HCT116 (cell line): ENCODE data around the gene TAS2R41. TPM values are rescaled to one million over a fixed set of nuclear protein-coding genes. Genes with fewer than 3 reads are reported as not detected.

ENCODE experiments used
- ATAC-seq: fragments of 200-7000 bp; cut with Tn5 transposase; 2 replicates; pipeline ENCODE4 v1.9.1; 2020; ENCODE audit warnings: mild to moderate bottlenecking, moderate library complexity
- BruUV-seq: library from RNA; stranded (reverse); fragments of 400-500 nt; replicated peaks from 2 replicates; lab custom pipeline; 2021; lab: Mats Ljungman, UMichigan
- CTCF ChIA-PET: fragments of 300-600 bp; sonication (Branson Sonifier 250); formaldehyde crosslinking; loops from one replicate; lab custom pipeline; 2021; ENCODE audit warnings: antibody characterized with exemption; lab: Charles Lee
- POLR2A ChIA-PET: fragments of 300-600, 350-600 bp; sonication (Branson Sonifier 250); formaldehyde crosslinking; loops from one replicate; lab custom pipeline; 2021; ENCODE audit warnings: antibody characterized with exemption; lab: Charles Lee
- RAD21 ChIA-PET, 2 experiments: fragments of 300-600 bp; sonication (Branson Sonifier 250); formaldehyde crosslinking; loops; one replicate each; lab custom pipeline; 2023; ENCODE audit warnings: low total read pairs in 2 of 2; ENCODE audit not compliant: uncharacterized antibody in 2 of 2, unreplicated experiment in 2 of 2, low non-redundant PET in 1 of 2; lab: Charles Lee
- DNase-seq: peaks from one replicate; pipeline ENCODE4 v3.0.0-alpha.2; 2010; ENCODE audit warnings: low read depth, low spot score
- H2AFZ ChIP-seq: fragments of 200-600 bp; shearing (Covaris generic), sonication (generic); 2 replicates; pipeline ENCODE4 v1.6.1; 2017; ENCODE audit warnings: low read depth, mixed run types, mixed read lengths, antibody characterized with exemption, low read length; ENCODE audit not compliant: poor library complexity, severe bottlenecking
- H3K27ac ChIP-seq: 2 replicates; pipeline ENCODE4 v1.5.1; 2012; ENCODE audit warnings: low read depth, low read length
- H3K27me3 ChIP-seq: fragments of 200-600 bp; sonication (generic); 2 replicates; pipeline ENCODE4 v1.6.1; 2016; ENCODE audit warnings: mixed run types, low read length, mixed read lengths; ENCODE audit not compliant: insufficient read depth
- H3K36me3 ChIP-seq, 2 experiments: fragments of 200-500 bp in 1 of 2; fragments of 200-600 bp in 1 of 2; sonication (Bioruptor generic) in 1 of 2; sonication (generic) in 1 of 2; 2 replicates each; pipeline versions ENCODE4 v1.5.1 to v1.6.1; 2014 to 2016; ENCODE audit warnings: low read length in 2 of 2, inconsistent platforms in 1 of 2, mixed read lengths in 1 of 2, mixed run types in 1 of 2; ENCODE audit not compliant: insufficient read depth in 2 of 2, control insufficient read depth in 1 of 2
- H3K4me1 ChIP-seq, 2 experiments: fragments of 200-600 bp in 1 of 2; sonication (generic) in 1 of 2; 2 replicates each; pipeline versions ENCODE4 v1.5.1 to v1.6.1; 2012 to 2017; ENCODE audit warnings: low read length in 2 of 2, inconsistent platforms in 1 of 2, mild to moderate bottlenecking in 1 of 2, mixed read lengths in 1 of 2, mixed run types in 1 of 2, moderate library complexity in 1 of 2; ENCODE audit not compliant: insufficient read depth in 2 of 2, control insufficient read depth in 1 of 2
- H3K4me2 ChIP-seq: fragments of 200-600 bp; sonication (generic); 2 replicates; pipeline ENCODE4 v1.6.1; 2017; ENCODE audit warnings: mixed run types, low read length, mixed read lengths
- H3K4me3 ChIP-seq, 2 experiments: fragments of 200-600 bp in 1 of 2; sonication (generic) in 1 of 2; replicated peaks in 1 of 2; 2 replicates each; pipeline ENCODE4 v1.5.1; 2011 to 2016; ENCODE audit warnings: low read length in 2 of 2, control low read depth in 1 of 2, low read depth in 1 of 2, mild to moderate bottlenecking in 1 of 2, mixed read lengths in 1 of 2, mixed run types in 1 of 2
- H3K79me2 ChIP-seq: fragments of 200-600 bp; sonication (generic); 2 replicates; pipeline ENCODE4 v1.6.1; 2017; ENCODE audit warnings: mild to moderate bottlenecking, mixed run types, low read length, moderate library complexity, mixed read lengths; ENCODE audit not compliant: insufficient read depth
- H3K9ac ChIP-seq: fragments of 200-600 bp; sonication (generic); 2 replicates; pipeline ENCODE4 v1.6.1; 2016; ENCODE audit warnings: low read length, mixed read lengths
- H3K9me2 ChIP-seq: fragments of 200-600 bp; sonication (generic), shearing (Covaris generic); 2 replicates; pipeline ENCODE4 v1.6.1; 2017; ENCODE audit warnings: mixed run types, mild to moderate bottlenecking, moderate library complexity; ENCODE audit not compliant: insufficient read depth
- H3K9me3 ChIP-seq, 2 experiments: fragments of 200-500 bp in 1 of 2; fragments of 200-600 bp in 1 of 2; sonication (Bioruptor generic) in 1 of 2; sonication (generic) in 1 of 2; 2 replicates each; pipeline ENCODE4 v1.6.1; 2014 to 2017; ENCODE audit warnings: low read length in 2 of 2, mixed read lengths in 2 of 2, inconsistent platforms in 1 of 2, low read depth in 1 of 2, mild to moderate bottlenecking in 1 of 2, mixed run types in 1 of 2, moderate library complexity in 1 of 2; ENCODE audit not compliant: control insufficient read depth in 1 of 2, insufficient read depth in 1 of 2
- H4K20me1 ChIP-seq: fragments of 200-600 bp; sonication (generic), shearing (Covaris generic); 2 replicates; pipeline ENCODE4 v1.6.1; 2017; ENCODE audit warnings: mixed run types, mild to moderate bottlenecking, moderate library complexity; ENCODE audit not compliant: insufficient read depth
- ATF3 ChIP-seq: IDR thresholded peaks from 2 replicates; pipeline ENCODE4 v1.6.1; 2012
- CEBPB ChIP-seq: IDR thresholded peaks from 2 replicates; pipeline ENCODE4 v1.6.1; 2012; ENCODE audit warnings: low read depth
- CTCF ChIP-seq, 3 experiments: fragments of 200-600 bp in 1 of 3; sonication (generic) in 1 of 3; IDR thresholded peaks in 2 of 3; conservative IDR thresholded peaks in 1 of 3; 2 replicates each; pipeline ENCODE4 v1.5.1; 2012 to 2017; ENCODE audit warnings: low read depth in 2 of 3, low read length in 2 of 3, antibody characterized with exemption in 1 of 3, borderline replicate concordance in 1 of 3, control low read depth in 1 of 3, mild to moderate bottlenecking in 1 of 3, mixed read lengths in 1 of 3, mixed run types in 1 of 3, moderate library complexity in 1 of 3; ENCODE audit not compliant: insufficient read depth in 1 of 3
- EGR1 ChIP-seq: IDR thresholded peaks from 2 replicates; pipeline ENCODE4 v1.6.1; 2012; ENCODE audit warnings: low read depth
- FOSL1 ChIP-seq: IDR thresholded peaks from 2 replicates; pipeline ENCODE4 v1.6.1; 2012; ENCODE audit warnings: low read depth
- MAX ChIP-seq: IDR thresholded peaks from 2 replicates; pipeline ENCODE4 v1.6.1; 2012
- POLR2AphosphoS5 ChIP-seq: IDR thresholded peaks from 2 replicates; pipeline ENCODE4 v1.6.1; 2011; ENCODE audit warnings: mild to moderate bottlenecking, low read depth, low read length, moderate library complexity
- RAD21 ChIP-seq: IDR thresholded peaks from 2 replicates; pipeline ENCODE4 v1.6.1; 2012; ENCODE audit warnings: low read depth, mild to moderate bottlenecking
- SP1 ChIP-seq: IDR thresholded peaks from 2 replicates; pipeline ENCODE4 v1.6.1; 2012; ENCODE audit warnings: low read depth
- SRF ChIP-seq: IDR thresholded peaks from 2 replicates; pipeline ENCODE4 v1.6.1; 2012; ENCODE audit warnings: low read depth
- TCF7L2 ChIP-seq: IDR thresholded peaks from 2 replicates; pipeline ENCODE4 v1.7.0; 2011; ENCODE audit warnings: borderline replicate concordance, inconsistent platforms; ENCODE audit not compliant: insufficient read depth, insufficient read length; ENCODE audit errors: extremely low read depth
- YY1 ChIP-seq: IDR thresholded peaks from 2 replicates; pipeline ENCODE4 v1.6.1; 2011; ENCODE audit warnings: low read length, low read depth, moderate library complexity, mild to moderate bottlenecking; ENCODE audit not compliant: insufficient replicate concordance; ENCODE audit errors: extremely low read depth
- ZBTB33 ChIP-seq: IDR thresholded peaks from 2 replicates; pipeline ENCODE4 v1.6.1; 2011; ENCODE audit warnings: mild to moderate bottlenecking, low read length, moderate library complexity; ENCODE audit not compliant: insufficient replicate concordance; ENCODE audit errors: extremely low read depth
- ZNF274 ChIP-seq: fragments of 200-500 bp; sonication (Bioruptor generic); IDR thresholded peaks from 2 replicates; pipeline ENCODE4 v1.6.1; 2014; ENCODE audit warnings: mild to moderate bottlenecking, low read depth, low read length, inconsistent platforms
- intact Hi-C: fragments of 100-400 bp; cut with micrococcal nuclease; formaldehyde crosslinking; loops from 2 replicates; pipeline ENCODE4 v1.10.0; 2022
- total RNA-seq: library from RNA; stranded (reverse); gene quantifications from one replicate; pipeline ENCODE4 v1.2.1, GENCODE V29; 2021; ENCODE audit not compliant: unreplicated experiment

Gene TAS2R41
- total RNA-seq, 1 experiment from 2014 or later, result not detected

GRCh38 chr7:143518941-143519340 is 41.3 kb downstream of the TAS2R41 start (continued):
- no peak for TF ChIP-seq POLR2AphosphoS5
- TF ChIP-seq ZBTB33, result no peak
- TF ChIP-seq, all 23 proteins: peak for 0

- BruUV-seq, result no TSS peak
- intact Hi-C loops, result no loop called here
- Histone ChIP-seq H2AFZ (no peak overlapping the region), H3K27ac (no peak overlapping the region), H3K27me3 (no peaks in the 10 kb centered on the region), H3K9me2 (no peaks in the 10 kb centered on the region), H3K9me3 (no peaks in the 10 kb centered on the region), H3K4me2 (no peak overlapping the region), H3K4me1 (no peaks in the 10 kb centered on the region), H3K79me2 (no peaks in the 10 kb centered on the region), H3K9ac (no peak overlapping the region), H3K36me3 (no peaks in the 10 kb centered on the region), H3K4me3 (no peak overlapping the region), H4K20me1 (no peaks in the 10 kb centered on the region)
- ATAC-seq, result no peak
- ChIA-PET RAD21 (no interaction called here), CTCF (no interaction called here), POLR2A (interaction anchor here (1.1 kb wide), 1 partner anchor 15 kb away, joined by 3 read pairs; no protein-coding TSS in a partner anchor)
- no peak for TF ChIP-seq ZBTB33
- no peak for TF ChIP-seq CEBPB
- no peak for TF ChIP-seq SP1
- TF ChIP-seq ATF3, result no peak
- no peak for TF ChIP-seq CTCF (IDR thresholded peaks at IDR 0.05 in 2 of 3, conservative IDR thresholded peaks at IDR 0.05 in 1 of 3; ENCODE audit: borderline replicate concordance in 1 of 3, insufficient read depth in 1 of 3, low read depth in 2 of 3, low read length in 2 of 3)
- no peak for TF ChIP-seq MAX
- TF ChIP-seq TCF7L2, result no peak
- no peak for TF ChIP-seq RAD21
- TF ChIP-seq FOSL1, result no peak
- no peak for TF ChIP-seq POLR2AphosphoS5
- TF ChIP-seq EGR1, result no peak
- no peak for TF ChIP-seq ZNF274
- TF ChIP-seq SRF, result no peak
- TF ChIP-seq YY1, result no peak
- DNase-seq, result no peak
These were observed 41.9 kb downstream of the TAS2R41 start for GRCh38 chr7:143519411-143520131.
